ENCODE results near the gene MLLT6.

The MLLT6 gene

DNA sequence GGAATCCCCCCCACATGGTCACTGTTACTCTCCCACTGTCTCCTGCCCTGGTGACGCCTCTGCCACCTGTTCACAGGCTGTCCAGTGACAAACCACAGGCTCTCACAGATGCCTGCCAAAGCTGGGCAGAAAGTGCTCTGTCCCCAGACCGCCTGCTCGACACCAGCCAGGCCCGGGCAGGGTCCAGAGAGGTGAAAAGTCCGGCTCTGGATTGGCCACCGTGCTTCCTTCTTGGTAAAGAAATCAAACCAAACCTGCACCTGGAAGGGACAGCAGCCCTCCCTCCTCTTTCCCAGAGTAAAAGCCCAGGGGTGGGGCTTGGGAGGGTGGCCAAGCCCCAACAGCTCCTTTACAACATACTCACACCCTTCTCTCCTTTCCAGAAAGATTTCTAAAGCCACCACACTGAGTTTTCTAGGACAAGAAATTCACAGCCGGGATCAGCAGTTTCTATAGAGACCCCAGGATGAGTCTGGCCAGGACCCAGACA lies 36.9 kb downstream of the MLLT6 start:
- no peak for DNase-seq (ENCODE audit: low read depth in 2 of 2)

DNA sequence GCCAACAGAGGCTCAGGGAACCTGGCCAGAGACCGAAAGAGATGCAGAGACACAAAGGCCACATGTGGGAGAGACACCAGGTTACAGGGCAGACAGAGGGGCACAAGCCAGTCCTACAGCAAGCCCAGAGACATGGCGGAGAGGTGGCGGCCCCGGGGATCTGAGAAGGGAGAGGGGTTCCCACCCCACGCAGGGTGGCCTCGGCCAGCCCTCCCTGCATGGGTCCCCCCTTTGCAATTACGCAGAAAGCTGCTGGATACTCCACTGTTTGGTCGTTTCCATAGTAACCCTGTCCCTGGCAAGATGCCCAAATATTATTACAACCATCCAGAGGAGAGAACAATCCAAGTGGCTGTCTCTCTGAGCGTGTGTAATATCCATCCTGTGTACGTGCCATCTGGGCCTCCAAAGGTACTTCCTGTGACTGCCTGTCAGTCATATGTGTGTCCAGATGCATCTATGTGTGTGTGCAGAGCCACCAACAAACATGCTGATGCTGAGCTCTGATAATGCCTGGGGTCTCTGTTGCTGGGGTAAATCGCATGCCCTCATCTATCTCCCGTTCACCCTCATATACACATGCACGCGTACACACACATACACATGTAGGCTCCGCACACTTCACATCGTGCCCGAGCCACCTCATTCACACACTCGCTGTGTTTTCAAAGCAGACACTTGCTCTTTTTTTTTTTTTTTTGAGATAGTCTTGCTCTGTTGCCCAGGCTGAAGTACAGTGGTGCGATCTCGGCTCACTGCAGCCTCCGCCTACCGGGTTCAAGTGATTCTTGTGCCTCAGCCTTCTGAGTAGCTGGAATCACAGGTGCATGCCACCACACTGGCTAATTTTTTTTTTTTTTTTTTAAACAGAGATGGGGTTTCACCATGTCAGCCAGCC lies 37.6 kb downstream of the MLLT6 start:
- no peak for DNase-seq (ENCODE audit: low read depth in 2 of 2)

DNA sequence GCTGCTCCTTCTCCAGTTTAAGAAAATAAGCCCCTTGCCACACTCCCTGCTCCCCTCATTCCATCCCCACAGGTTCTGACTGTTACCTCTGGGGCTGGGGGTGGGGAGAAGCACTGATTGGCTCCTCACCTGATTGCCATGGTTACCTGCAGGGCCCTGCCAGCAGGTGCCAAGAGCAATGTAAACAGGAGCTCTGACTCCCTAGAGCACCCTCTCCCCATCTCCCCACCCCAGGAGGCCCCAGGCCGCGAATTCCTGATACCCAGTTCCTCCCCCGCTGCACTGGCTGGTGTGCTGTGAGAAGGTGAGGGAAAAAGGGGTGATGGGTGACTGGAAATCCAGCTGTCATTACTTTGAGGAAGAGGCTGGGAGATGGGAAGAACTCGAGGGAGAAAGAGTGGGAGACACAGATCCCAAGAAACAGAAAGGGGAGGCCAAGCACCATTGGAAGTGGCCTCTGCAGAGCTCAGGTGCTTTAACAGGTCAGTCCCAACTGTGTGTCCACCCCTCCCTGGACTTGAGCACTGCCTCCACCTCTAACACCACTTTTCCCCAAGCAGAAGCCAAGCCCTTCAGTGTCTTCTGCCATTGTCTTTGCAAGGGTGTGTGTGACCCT lies 38.6 kb downstream of the MLLT6 start:
- no peak for DNase-seq (ENCODE audit: low read depth in 2 of 2)

DNA sequence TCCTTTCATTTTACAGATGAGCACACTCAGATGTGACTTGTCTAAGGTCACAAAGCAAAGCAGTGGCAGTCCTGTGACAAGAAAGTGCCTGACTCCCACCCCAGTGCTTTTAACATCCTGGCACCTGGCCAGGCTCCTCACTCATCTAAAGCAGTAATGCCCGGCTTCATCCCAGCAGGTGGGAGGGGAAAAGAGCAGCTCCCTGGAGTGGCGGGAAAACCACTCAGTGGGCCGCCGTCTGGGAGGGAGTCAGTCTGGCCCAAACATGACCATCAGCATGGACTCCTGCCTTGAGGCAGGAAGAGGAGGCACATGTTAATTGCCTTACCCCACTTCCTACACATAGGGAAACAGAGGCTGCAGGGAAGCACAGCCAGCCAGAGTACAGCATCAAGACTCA lies 40.5 kb downstream of the MLLT6 start:
- DNase-seq (ENCODE audit: low read depth in 2 of 2) = no peak

DNA sequence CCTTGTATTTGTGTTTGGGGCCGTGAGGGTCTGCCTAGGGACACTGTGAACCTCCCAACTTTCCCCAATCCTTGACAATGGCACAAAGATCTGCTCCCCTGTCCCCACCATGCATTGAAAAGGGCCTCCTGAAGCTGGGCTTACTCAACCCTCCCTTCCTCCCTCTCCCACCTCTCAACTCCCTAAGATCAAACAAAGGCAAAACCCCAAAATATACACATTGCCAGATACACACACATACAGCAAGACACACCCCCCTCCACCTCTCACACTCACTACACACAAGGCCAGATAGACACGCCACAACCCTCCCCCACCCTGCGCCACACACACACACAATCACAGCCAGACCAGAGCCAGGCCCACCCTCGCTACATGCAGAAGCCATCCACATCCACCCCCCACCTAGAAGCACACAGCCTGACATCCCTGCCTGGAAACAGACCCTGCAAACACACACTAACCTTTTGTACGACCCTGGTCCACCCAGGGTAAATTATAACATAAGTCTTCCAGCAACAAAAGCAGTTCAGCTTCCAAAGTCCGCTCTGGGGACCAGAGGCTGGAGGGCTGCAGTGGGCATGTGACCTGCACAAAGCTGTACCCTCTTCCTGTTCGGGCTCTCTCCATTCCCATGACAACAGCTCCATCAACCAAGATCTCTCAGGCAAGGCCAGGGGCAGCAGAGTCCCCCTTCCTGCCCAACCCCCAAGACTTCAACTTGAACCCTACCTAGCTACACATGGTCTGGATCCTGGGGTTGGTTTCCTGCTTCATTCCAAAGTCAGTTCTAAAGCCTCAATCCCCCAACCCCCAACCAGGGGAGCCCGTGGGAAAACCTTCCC lies 41.2 kb downstream of the MLLT6 start:
- DNase-seq (ENCODE audit: low read depth in 2 of 2) = no peak

DNA sequence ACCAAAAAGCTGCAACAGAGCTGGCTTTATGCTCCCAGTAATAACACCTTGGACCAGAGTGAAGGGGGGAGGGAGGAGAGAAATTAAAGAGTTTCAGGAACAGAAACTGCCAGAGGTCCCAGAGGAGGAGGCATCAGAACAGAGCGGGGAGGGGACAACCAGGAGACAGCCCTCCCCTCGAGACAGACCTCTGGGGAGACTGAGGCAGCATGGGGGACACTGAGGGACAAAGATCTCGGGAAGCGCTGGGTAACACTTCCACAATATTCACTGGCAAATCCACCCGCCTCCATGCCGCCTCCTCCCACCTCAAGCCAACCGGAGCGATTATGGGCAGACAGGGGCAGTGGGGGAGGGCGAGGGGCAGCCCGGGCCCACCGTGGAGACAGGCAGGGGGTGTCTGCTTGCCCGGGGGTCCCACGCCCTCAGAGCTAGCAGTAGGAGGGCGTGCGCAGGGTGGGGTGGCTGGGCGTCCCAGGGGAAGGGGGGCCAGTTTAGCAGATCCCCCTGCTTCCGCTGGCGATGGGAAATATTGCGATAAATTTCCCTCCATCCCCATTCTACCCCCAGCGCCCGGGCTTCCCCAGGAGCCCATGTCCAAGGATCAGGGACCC lies 41.9 kb downstream of the MLLT6 start:
- DNase-seq (ENCODE audit: low read depth in 2 of 2) = no peak

DNA sequence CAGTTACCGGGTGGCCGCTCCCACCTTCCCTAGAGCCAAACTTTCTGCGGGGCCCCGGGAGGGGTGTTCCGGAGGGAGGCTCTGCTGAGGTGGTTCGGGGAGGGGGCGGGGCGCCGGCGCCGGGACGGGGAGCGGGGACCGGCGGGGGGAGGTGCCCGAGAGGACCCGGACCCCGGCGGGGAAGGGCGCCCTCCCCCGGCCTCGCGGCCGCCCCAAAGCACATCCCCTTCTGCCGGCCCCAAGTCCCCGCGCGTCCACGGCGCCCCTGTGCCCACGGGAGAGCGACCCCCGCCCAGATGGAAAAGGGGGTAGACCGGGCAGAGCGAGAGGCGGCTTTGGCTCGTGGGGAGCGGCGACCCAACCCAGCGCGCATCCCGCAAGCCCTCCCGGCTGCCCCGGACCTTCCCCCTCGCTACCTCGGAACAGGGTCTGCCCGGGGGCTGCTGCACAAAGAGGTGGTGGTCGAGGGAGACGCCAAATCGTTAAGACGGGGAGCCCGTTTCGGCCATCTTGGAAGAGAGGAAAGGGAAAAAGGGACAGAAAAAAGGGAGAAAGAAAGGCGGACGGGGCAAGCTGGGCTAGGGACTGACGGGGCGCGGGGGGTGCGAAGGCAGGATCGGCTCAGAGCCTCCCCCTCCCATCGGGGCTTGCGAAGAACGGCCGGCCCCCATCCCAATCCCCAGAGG lies 42.5 kb downstream of the MLLT6 start:
- DNase-seq (ENCODE audit: low read depth in 2 of 2) = no peak

DNA sequence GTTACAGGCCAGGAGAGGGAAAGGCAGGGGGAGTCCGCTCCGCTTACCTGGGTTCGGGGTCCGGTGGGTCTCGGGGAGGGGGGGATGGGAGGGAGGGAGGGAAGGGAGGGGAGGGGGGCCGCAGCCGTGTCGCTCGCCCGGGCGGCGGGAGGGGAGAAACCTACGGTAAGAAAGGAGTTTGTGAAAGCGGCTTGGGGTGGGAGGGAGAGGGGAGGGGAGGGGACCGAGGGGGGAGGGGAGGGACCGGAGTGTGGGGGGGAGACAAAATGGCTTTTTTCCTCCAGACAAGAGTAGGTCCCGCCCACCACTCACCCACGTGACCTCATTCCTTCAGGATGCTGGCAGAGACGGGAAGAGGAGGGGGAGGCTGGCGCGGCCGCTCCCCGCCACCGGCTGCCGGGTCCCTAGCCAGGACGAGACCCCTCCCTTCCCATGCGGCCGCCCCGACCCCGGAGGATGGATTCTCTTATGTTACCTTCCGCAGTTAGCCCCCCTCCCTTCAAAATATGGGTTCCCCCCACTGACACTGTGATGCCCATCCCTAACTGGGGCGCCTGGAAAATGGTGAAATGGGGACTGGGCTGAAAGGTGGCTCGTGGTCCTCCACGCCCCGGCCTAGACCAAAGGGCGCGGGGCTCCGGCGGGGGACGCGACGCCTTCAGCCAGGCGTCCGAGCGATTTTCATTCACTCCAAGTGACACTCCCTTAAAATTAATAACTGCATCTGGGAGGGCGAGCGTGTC lies 43.2 kb downstream of the MLLT6 start, which contains the start of gene PCGF2:
PCGF2 (minus strand) TSS at position 188 of the 743 bp plus-strand sequence. CDS start 7,934 bp downstream, outside the sequence.
- DNase-seq (ENCODE audit: low read depth in 2 of 2) = no peak

DNA sequence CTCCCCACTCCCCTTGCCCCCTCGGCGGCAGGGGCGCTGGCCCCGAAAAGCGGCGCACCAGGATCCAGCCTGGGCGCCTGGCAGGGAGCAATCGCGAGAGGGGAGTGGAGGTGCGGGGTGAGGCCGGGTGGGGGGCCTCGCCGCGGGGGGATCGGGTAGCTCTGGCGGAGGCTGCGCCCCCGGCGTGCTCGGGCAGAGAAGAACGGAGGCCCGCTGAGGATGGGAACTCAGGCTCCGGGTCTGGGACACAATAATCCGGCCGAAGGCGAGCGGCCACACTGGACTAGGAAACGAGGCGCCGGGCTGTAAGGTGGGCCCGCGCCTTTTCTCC lies 43.8 kb downstream of the MLLT6 start:
- DNase-seq (ENCODE audit: low read depth in 2 of 2) = no peak

DNA sequence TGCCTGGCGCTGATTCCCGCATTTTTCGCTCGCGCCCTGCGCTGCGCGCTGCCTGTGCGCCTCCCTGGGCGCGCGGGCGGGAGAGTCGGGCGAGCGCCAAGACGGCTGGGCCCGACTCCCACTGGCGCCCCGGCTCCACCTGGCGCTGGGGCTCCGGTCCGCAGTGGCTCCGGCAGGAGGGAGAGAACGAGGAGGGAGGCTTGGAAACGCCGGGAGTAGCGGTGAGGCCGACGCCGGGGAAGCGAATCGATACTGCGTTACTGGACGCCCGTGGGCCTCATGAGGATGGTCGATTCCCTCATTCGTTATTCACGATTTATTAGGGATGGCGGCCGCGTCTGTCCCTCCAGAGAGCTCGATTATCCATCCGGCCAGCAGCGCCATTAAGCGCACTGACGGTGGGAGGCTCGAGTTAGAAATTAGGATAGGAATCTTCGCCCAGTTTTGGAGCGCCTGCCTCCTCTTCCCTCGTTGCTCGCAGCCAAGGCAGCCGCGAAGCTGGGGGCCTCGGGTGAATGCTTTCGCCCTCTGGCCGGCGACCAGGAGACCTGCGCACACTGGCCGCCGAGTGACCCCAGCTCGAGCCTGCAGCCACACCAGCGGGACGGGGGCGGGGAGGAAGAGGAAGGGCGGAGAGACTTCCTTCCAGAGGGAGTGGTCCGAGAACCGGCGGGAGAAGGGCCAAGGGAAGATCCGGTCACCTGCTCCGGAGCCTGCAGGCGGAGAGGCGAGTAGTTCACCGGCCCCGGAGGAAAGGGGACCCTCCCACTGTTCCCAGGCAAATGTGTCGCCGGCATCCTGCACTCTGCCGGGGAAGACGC lies 44.4 kb downstream of the MLLT6 start:
- no peak for DNase-seq (ENCODE audit: low read depth in 2 of 2)

DNA sequence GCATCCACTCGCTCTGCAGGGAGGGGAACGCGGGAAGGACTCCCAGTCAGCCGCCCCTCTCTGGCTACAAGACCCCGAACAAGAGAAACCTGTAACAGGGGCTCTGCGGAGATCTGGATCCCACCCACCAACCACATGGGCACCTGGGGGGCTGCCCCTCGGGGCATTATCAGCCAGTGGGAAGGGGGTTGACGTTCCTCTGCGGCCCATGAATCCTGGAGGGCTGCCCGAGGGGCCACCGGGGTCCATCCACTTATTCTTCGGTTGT lies 44.9 kb downstream of the MLLT6 start:
- no peak for DNase-seq (ENCODE audit: low read depth in 2 of 2)

DNA sequence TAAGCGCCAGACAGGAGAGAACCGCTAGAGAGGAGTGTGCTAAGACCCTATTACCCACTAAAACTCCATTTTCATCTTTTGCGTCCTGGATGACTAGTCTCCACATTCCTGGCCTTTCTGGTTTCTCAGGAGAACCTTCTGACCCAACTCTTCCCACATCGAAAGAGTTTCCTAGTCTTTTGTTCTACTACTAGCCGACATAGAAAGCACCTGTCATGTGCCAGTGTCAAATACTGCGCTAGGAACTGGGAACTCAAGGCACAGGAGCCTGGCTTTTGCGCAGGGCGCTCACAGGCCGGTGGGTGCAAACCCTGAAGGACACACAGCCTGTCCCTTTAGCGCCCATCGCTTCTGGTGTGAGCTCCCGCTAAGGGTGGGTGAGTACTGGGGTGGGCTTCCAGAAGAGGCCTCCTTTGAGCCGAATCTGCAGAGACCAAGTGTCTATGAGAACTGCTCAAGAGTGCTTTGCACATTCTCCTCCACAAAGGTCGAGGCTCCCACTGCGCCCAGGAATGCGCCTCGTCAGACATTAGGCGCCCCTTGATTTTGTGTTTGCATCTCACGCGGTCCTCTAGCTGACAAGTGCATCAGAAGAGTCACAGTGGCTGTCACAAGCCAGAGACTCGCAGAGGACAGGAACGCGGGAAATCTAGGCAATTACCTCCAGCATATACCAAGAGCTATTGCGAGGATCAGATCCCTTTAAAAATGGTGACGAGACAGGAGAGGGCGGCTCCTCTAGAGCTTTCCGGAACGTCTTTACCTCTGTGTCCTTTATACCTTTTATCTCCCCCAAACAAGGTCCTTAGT lies 45.4 kb downstream of the MLLT6 start:
- DNase-seq (ENCODE audit: low read depth in 2 of 2) = no peak

DNA sequence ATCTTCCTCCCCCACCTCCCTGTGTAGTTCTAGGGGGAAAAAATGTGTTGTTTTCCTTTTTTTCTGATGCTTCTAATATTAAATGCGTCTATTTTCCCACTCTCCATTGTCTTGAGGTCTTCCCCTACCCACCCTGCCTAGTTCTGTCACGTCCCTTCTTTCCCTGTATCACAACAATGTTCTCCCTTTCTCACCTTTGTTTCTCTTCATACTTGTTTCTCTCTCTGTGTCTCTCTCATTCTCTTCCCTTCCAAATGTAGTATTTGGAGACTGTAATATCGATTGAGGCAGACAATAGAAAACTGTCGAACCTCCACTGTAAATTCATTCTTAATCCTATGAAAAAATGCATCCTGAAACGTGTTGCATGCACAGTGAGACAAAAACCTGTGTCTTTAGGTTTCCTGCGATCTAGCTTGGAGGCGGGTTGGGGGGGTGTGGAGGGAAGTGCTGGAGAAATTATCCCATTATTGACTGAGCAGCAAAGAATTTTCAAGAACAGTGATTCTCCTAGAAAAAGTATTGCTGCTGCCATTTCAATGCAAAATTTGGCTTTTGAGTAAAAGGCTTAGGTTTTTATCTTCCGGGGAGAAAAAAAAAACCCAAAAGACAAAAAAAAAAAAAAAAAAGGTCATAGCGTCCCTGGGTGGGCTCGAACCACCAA lies 46.2 kb downstream of the MLLT6 start:
- DNase-seq (ENCODE audit: low read depth in 2 of 2) = no peak

DNA sequence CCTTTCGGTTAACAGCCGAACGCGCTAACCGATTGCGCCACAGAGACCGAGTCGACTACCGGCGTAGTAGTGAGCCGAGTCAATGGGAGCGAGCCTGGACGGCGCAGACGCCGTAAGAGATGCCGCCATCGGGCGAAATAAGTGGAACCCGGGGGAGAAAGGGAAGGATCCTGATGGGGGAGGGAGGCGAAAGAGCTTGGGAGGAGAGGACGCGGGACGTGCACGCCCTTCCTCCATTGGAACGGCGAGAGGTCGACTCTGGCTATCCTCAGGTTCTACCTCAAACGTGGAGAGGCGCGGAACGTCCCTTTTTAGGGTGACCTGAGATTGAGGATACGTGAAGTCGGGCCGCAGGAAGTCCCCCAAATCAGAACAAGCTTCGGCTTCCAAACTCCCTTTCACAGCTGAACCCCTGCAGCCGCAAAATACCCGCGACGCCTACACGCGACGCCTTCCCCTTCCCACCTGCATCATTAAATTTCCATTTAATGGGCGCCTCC lies 46.8 kb downstream of the MLLT6 start:
- peak; percentile 77 to 82 for DNase-seq (ENCODE audit: low read depth in 2 of 2)

DNA sequence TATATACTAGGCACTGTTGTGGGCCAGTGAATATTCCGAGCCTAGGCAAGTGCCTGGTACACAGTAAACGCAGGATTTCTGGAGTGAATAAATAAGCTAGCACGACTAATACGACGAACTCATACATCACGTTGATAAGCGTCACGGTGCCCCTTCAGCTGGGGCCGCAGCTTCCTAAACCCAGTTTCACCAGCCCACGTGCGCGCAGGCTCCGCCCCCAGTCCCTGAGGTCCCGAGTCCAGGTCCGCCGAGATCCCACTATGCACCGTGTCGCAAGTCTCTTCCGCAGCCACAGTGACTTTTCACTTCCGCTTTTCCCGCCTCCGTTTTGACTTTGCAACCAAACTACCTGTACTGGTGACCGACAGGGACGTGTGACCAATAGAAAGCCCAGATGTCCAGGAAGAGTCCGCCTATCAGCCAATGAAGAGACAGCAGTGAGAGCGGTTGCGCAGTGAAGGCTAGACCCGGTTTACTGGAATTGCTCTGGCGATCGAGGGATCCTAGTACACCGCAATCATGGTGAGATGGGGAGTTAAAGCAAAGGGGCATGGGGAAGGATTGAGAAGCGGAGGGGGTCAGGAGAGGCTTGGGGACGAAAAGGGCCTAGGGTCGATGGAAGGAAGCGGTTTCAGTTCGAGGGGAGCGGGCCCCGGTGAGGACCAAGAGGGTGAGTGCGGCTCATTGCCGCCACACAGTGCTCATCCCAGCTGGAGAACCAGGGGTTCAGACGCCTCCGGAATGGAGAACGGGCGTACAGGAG lies 47.4 kb downstream of the MLLT6 start, which contains the start of gene PSMB3:
PSMB3 (plus strand) TSS at position 434 of the 763 bp plus-strand sequence; CDS start at position 520, 86 bp downstream.
- DNase-seq (ENCODE audit: low read depth in 2 of 2) = peak; percentile 93 to 97

DNA sequence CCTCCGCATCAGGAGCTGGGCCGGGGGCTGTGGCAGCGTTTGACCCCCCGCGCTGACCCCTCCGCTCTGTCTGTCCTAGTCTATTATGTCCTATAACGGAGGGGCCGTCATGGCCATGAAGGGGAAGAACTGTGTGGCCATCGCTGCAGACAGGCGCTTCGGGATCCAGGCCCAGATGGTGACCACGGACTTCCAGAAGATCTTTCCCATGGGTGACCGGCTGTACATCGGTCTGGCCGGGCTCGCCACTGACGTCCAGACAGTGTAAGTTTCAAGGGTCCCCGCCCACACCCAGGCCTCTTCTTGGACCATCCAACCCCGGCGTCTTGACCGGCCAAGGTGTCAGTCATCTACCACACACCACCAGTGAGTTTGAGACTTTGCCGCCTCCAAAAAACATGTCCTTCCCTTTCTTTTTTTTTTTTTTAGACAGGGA lies 48.0 kb downstream of the MLLT6 start:
- no peak for DNase-seq (ENCODE audit: low read depth in 2 of 2)

DNA sequence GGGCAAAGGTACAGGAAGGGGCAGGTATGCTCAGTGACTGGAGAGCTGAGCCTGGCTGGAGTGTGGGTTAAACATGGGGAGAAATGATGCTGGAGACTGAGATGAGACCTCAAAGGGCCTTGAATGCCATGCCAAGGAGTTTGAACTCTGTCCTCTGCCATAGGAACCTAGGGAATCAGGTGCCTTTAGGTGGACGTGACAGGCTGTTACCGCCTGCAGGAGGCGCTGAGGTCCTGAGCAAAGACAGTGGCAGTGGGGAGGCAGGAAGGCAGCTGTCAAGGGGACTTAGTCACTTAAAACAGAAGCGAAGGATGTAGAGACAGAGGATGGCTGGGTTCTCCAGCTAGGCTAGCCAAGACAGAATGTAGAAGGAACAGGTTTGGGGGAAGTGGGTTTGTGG lies 56.5 kb downstream of the MLLT6 start:
- no peak for DNase-seq (ENCODE audit: low read depth in 2 of 2)

Data from stimulated activated CD4-positive, alpha-beta T cell treated with anti-CD3 and anti-CD28 coated beads, Interleukin-12 subunit alpha, Interleukin-12 subunit beta, amount 100 ng/mL, for 24 hours (primary cell).